Duodenal mucosa (tissue), 2 donors: ENCODE measurements around the gene SLC2A4RG.

Experiments
- H3K27ac ChIP-seq: one replicate; pipeline ENCODE4 v1.7.0; 2013; ENCODE audit warnings: low read depth, low read length
- H3K27me3 ChIP-seq, 2 donors: one replicate each; pipeline ENCODE4 v1.7.0; 2013; ENCODE audit warnings: low read length in 2 of 2, control low read depth in 1 of 2; ENCODE audit not compliant: insufficient read depth in 2 of 2, control insufficient read depth in 1 of 2
- H3K36me3 ChIP-seq, 2 donors: one replicate each; pipeline ENCODE4 v1.7.0; 2013; ENCODE audit warnings: low read length in 2 of 2, control low read depth in 1 of 2; ENCODE audit not compliant: insufficient read depth in 2 of 2, control insufficient read depth in 1 of 2
- H3K4me1 ChIP-seq, 2 donors: one replicate each; pipeline ENCODE4 v1.7.0; 2013; ENCODE audit warnings: low read length in 2 of 2, control low read depth in 1 of 2; ENCODE audit not compliant: insufficient read depth in 2 of 2, control insufficient read depth in 1 of 2
- H3K4me3 ChIP-seq, 2 donors: one replicate each; pipeline ENCODE4 v1.7.0; 2013; ENCODE audit warnings: low read length in 2 of 2, low read depth in 1 of 2
- H3K9ac ChIP-seq, 2 donors: one replicate each; pipeline ENCODE4 v1.7.0; 2013; ENCODE audit warnings: low read length in 2 of 2, low read depth in 1 of 2
- H3K9me3 ChIP-seq, 2 donors: one replicate each; pipeline ENCODE4 v1.7.0; 2013; ENCODE audit warnings: low read length in 2 of 2, control low read depth in 1 of 2; ENCODE audit not compliant: control insufficient read depth in 1 of 2

SLC2A4RG gene

DNA sequence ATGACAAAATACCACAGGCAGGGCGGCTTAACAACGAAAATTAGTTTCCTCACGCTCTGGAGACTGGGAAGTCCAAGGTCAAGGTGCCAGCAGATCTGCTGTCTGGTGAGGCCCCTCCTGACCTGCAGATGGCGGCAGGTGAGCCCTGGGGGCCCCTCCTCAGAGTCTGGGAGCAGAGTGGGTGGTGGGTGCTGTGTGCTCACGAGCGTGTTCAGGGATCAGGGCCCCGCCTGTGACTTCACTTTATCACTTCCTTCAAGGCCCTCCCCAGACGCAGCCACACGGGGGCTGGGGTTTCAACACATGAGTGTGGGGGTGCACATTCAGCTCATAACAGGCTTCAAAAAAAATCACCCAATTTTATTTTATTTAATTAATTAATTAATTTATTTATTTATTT lies 39.3 kb downstream of the SLC2A4RG start:
- Histone ChIP-seq H3K4me3 (no peak overlapping the region), H3K4me1 (no peaks in the 10 kb centered on the region), H3K27me3 (no peaks in the 10 kb centered on the region), H3K9ac (no peak overlapping the region), H3K9me3 (no peaks in the 10 kb centered on the region), H3K36me3 (no peaks in the 10 kb centered on the region), H3K27ac (no peak overlapping the region)

DNA sequence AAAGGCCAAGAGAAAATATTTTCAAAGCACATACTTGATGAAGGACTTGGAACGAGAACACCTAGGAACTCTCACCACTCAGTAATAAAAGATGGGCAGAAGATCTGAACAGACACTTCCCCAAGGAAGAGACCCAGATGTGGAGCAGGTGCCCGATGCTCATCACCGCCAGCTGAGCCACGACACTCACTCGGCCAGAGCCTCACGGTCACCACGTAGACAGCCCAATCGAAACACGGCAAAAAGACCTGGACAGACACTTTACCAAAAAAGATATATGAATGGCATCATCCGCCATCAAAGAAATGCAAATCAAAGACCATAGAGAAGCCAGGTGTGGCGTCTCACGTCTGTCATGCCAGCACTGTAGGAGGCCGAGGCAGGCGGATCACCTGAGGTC lies 41.6 kb downstream of the SLC2A4RG start:
- H3K9me3 ChIP-seq, result no peaks in the 10 kb centered on the region
- H3K4me3 ChIP-seq, result no peak overlapping the region
- H3K4me1 ChIP-seq, result no peaks in the 10 kb centered on the region
- no peaks in the 10 kb centered on the region for H3K27me3 ChIP-seq
- no peak overlapping the region for H3K9ac ChIP-seq
- H3K36me3 ChIP-seq, result no peaks in the 10 kb centered on the region
- H3K27ac ChIP-seq, result no peak overlapping the region

DNA sequence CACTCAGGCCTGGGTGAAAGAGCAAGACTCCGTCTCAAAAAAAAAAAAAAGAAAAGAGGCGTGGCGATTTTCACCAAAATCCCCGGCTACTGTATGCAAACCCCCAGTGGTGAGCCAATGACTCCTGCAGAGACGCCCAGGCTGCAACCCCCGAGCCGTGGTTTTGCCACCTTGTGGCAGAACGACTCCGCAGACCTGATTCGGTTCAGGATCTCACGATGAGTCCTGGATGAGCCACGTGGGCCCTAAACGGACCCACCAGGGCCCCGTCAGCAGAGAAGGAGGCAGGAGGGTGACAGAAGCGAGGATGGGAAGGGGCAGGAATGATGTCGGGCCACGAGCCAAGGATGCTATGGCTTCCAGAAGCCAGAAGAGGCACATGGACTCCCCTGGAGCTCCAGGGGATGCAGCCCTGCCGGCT lies 42.5 kb downstream of the SLC2A4RG start:
- no peak overlapping the region for H3K4me3 ChIP-seq
- no peaks in the 10 kb centered on the region for H3K27me3 ChIP-seq
- H3K36me3 ChIP-seq, result no peaks in the 10 kb centered on the region
- no peak overlapping the region for H3K27ac ChIP-seq
- no peaks in the 10 kb centered on the region for H3K9me3 ChIP-seq
- H3K4me1 ChIP-seq, result no peaks in the 10 kb centered on the region
- H3K9ac ChIP-seq, result no peak overlapping the region

- H3K27ac ChIP-seq, result no peak overlapping the region
- no peaks in the 10 kb centered on the region for H3K27me3 ChIP-seq
- H3K9me3 ChIP-seq, result no peaks in the 10 kb centered on the region
- H3K4me1 ChIP-seq, result no peaks in the 10 kb centered on the region
- H3K4me3 ChIP-seq, result no peak overlapping the region
- H3K9ac ChIP-seq, result no peak overlapping the region
- no peaks in the 10 kb centered on the region for H3K36me3 ChIP-seq
These were observed 43.0 kb downstream of the SLC2A4RG start for GRCh38 chr20:63782521-63782971.

- H3K4me3 ChIP-seq, result no peak overlapping the region
- no peaks in the 10 kb centered on the region for H3K27me3 ChIP-seq
- H3K4me1 ChIP-seq, result no peaks in the 10 kb centered on the region
- H3K36me3 ChIP-seq, result no peaks in the 10 kb centered on the region
- H3K9me3 ChIP-seq, result no peaks in the 10 kb centered on the region
- no peak overlapping the region for H3K27ac ChIP-seq
- no peak overlapping the region for H3K9ac ChIP-seq
These were observed 44.4 kb downstream of the SLC2A4RG start for GRCh38 chr20:63783970-63784369.

DNA sequence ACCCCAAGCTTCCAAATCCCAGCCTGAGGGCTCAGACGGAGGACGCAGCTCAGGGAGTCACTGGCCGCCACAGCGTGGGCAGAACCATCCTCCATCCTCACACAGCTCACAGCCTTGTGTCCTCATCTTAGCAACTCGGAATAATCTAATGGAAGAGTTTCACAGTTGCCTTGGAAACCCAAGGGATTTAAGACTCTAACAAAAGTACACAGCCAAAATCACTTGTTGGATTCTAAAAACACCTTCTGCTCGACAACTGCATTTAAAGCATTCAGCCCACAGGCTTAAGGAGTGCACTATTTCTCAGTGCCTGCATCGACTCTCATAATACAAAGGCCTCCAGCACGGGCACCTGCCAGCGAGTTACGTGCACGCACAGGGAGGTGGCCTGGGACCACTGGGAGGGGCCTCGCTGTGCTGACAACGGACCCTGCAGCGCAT lies 46.1 kb downstream of the SLC2A4RG start:
- peaks cover 0 to 5% of the 10 kb centered on the region in 2 donors for H3K36me3 ChIP-seq
- H3K27me3 ChIP-seq, result no peaks in the 10 kb centered on the region
- no peaks in the 10 kb centered on the region for H3K9me3 ChIP-seq
- no peak overlapping the region for H3K27ac ChIP-seq
- H3K9ac ChIP-seq, result no peak overlapping the region
- H3K4me1 ChIP-seq, result no peaks in the 10 kb centered on the region
- H3K4me3 ChIP-seq, result no peak overlapping the region

DNA sequence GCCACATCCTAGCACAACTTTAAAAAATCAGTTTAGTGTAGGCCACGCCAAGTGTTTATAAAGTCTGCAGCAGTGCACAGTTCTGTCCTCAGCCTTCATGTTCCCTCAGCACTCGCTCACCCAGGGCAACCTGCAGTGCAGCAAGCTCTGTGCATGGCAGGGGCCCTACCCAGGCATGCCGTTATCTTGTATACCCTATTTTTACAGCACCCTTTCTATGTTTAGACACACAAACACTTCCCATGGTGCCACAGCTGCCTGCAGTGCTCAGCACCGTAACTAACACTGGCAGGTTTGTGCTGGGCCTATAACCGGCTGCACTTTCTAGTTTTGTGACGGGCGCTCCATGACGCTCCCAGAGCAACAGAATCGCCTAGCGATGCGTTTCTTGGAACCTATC lies 47.7 kb downstream of the SLC2A4RG start:
- H3K4me1 ChIP-seq, result no peaks in the 10 kb centered on the region

DNA sequence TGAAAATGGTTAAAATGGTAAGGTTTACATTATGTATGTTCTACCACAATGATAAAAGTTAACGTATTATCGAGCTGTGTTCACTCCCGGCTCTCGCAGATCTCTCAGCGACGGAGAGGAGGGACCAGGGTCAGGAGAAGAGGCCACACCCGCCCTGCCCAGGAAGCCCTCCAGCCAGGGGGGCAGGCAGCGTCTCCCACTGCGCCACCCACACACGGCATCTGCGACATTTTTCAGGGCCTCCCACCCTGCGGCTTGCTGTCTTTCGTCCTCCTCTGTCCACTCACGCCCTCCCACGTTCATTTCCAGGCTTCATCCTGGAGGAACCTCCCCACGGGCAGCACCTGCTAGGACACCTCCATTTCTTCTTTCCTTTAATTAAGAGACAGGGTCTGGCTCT lies 48.2 kb downstream of the SLC2A4RG start:
- Histone ChIP-seq H3K36me3 (peaks cover 0 to 5% of the 10 kb centered on the region in 2 donors), H3K4me3 (no peak overlapping the region), H3K27ac (no peak overlapping the region), H3K9me3 (no peaks in the 10 kb centered on the region), H3K4me1 (no peaks in the 10 kb centered on the region), H3K9ac (no peak overlapping the region), H3K27me3 (no peaks in the 10 kb centered on the region)

More for the DNA sequence above, 47.7 kb downstream of the SLC2A4RG start:
- H3K36me3 ChIP-seq, result peaks cover 0 to 5% of the 10 kb centered on the region in 2 donors
- H3K27me3 ChIP-seq, result no peaks in the 10 kb centered on the region
- no peak overlapping the region for H3K27ac ChIP-seq
- H3K4me3 ChIP-seq, result no peak overlapping the region
- no peak overlapping the region for H3K9ac ChIP-seq
- H3K9me3 ChIP-seq, result no peaks in the 10 kb centered on the region

GRCh38 chr20:63789836-63790571 lies 50.4 kb downstream of the SLC2A4RG start:
- H3K4me1 ChIP-seq, result no peaks in the 10 kb centered on the region
- H3K9ac ChIP-seq, result no peak overlapping the region
- peaks cover 0 to 5% of the 10 kb centered on the region in 2 donors for H3K36me3 ChIP-seq
- H3K27ac ChIP-seq, result no peak overlapping the region
- no peak overlapping the region for H3K4me3 ChIP-seq
- H3K27me3 ChIP-seq, result no peaks in the 10 kb centered on the region
- H3K9me3 ChIP-seq, result no peaks in the 10 kb centered on the region

DNA sequence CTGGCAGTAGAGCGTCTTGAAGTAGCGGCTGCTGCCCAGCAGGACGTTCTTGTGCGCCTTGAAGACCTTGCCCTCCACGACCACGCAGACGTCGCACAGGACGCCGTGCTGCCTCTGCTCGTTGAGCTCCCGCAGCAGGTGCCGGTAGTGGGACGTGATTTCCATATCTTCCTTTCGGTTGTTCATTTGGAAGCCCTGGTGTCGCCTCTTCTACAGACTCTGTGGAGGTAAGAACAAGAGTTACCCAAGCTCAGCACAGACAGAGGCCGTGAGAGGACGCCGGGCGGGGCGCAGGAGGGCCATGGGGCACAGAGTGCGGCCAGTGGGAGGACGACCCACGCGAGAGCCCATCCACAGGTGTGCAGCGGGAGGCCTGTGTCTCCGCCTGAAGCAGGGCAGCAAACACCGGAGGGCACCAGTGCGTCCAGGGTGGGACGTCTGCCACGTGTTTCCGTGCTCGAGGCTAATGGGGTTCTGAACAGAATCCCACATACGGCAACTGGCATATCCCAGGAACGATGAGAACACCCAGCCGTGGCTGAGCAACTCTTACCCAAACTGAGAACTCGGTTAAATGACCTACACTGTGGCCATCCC lies 51.1 kb downstream of the SLC2A4RG start:
- no peaks in the 10 kb centered on the region for H3K4me1 ChIP-seq
- H3K36me3 ChIP-seq, result peaks cover 0 to 5% of the 10 kb centered on the region in 2 donors
- no peaks in the 10 kb centered on the region for H3K9me3 ChIP-seq
- H3K9ac ChIP-seq, result no peak overlapping the region
- H3K27ac ChIP-seq, result no peak overlapping the region
- no peaks in the 10 kb centered on the region for H3K27me3 ChIP-seq
- H3K4me3 ChIP-seq, result no peak overlapping the region
